GM12878 (cell line): ENCODE measurements around the gene SLC6A3. TPM values are rescaled to one million over a fixed set of nuclear protein-coding genes. Genes with fewer than 3 reads are reported as not detected.

Source experiments
- ATAC-seq: fragments of 200-7000 bp; cut with Tn5 transposase; 3 replicates; pipeline ENCODE4 v1.9.1; 2020; ENCODE audit warnings: mild to moderate bottlenecking, moderate library complexity
- BruUV-seq: library from RNA; stranded (reverse); fragments of 400-500 nt; replicated peaks from 2 replicates; lab custom pipeline; 2021; lab: Mats Ljungman, UMichigan
- CTCF ChIA-PET: fragments of 300-600 bp; sonication (Branson Sonifier 250); formaldehyde crosslinking; extraction: SDS; loops from one replicate; lab custom pipeline; 2021; ENCODE audit warnings: inconsistent platforms; lab: Yijun Ruan, JAX
- POLR2A ChIA-PET: fragments of 350-600 bp; formaldehyde crosslinking; extraction: SDS; loops from one replicate; lab custom pipeline; 2021; ENCODE audit warnings: inconsistent platforms; lab: Charles Lee
- RAD21 ChIA-PET: fragments of 300-600 bp; sonication (Branson Sonifier 250); formaldehyde crosslinking; loops from one replicate; lab custom pipeline; 2023; ENCODE audit warnings: antibody characterized with exemption; ENCODE audit not compliant: unreplicated experiment; lab: Charles Lee
- SMC1A ChIA-PET: fragments of 300-600 bp; sonication (Branson Sonifier 250); formaldehyde crosslinking; loops from one replicate; lab custom pipeline; 2023; ENCODE audit not compliant: unreplicated experiment, uncharacterized antibody; lab: Charles Lee
- DNase-seq: peaks from one replicate; pipeline ENCODE4 v3.0.0-alpha.2; 2011; ENCODE audit warnings: low read depth, low spot score
- FAIRE-seq: peaks from 3 replicates; lab custom pipeline; 2011; peaks lifted over from hg19 to GRCh38; lab: Jason Lieb, UNC
- H2AFZ ChIP-seq: 2 replicates; pipeline ENCODE4 v1.6.0; 2011; ENCODE audit warnings: low read depth, low read length, control low read depth; ENCODE audit not compliant: control insufficient read depth
- H3K27ac ChIP-seq: 2 replicates; pipeline ENCODE4 v1.5.1; 2011; ENCODE audit warnings: control low read depth; ENCODE audit not compliant: control insufficient read depth, insufficient read depth
- H3K27me3 ChIP-seq, 2 experiments: replicated peaks in 1 of 2; 2 replicates each; pipeline versions ENCODE4 v1.6.0 to v1.6.1; 2011; ENCODE audit warnings: low read length in 1 of 2; ENCODE audit not compliant: control insufficient read depth in 2 of 2, insufficient read depth in 2 of 2
- H3K36me3 ChIP-seq, 2 experiments: 2 replicates each; pipeline ENCODE4 v1.5.1; 2011; ENCODE audit warnings: low read length in 1 of 2; ENCODE audit not compliant: control insufficient read depth in 2 of 2, insufficient read depth in 2 of 2
- H3K4me1 ChIP-seq: 2 replicates; pipeline ENCODE4 v1.6.1; 2011; ENCODE audit warnings: mild to moderate bottlenecking, low read length, moderate library complexity, mixed read lengths; ENCODE audit not compliant: control insufficient read depth, insufficient read depth
- H3K4me2 ChIP-seq: 2 replicates; pipeline ENCODE4 v1.6.0; 2011; ENCODE audit warnings: control low read depth; ENCODE audit not compliant: control insufficient read depth, insufficient read depth
- H3K4me3 ChIP-seq: fragments of 200-600 bp; sonication (generic); 2 replicates; pipeline ENCODE4 v1.5.1; 2016
- H3K79me2 ChIP-seq: 2 replicates; pipeline ENCODE4 v1.6.0; 2011; ENCODE audit warnings: low read length; ENCODE audit not compliant: control insufficient read depth, insufficient read depth
- H3K9ac ChIP-seq: 2 replicates; pipeline ENCODE4 v1.8.0; 2011; ENCODE audit warnings: low read length, control low read depth, mixed read lengths; ENCODE audit not compliant: control insufficient read depth, insufficient read depth
- H3K9me3 ChIP-seq: replicated peaks from 3 replicates; pipeline ENCODE4 v1.5.1; 2011; ENCODE audit warnings: mild to moderate bottlenecking, low read length; ENCODE audit not compliant: control insufficient read depth, insufficient read depth
- H4K20me1 ChIP-seq: 2 replicates; pipeline ENCODE4 v1.6.0; 2011; ENCODE audit not compliant: control insufficient read depth, insufficient read depth
- ATF3 ChIP-seq: IDR thresholded peaks from 2 replicates; pipeline ENCODE4 v1.6.1; 2011; ENCODE audit warnings: low read depth, mild to moderate bottlenecking, low read length, moderate library complexity, borderline replicate concordance; ENCODE audit errors: extremely low read depth
- CHD4 ChIP-seq: fragments of 200-600 bp; sonication (generic); IDR thresholded peaks from 2 replicates; pipeline ENCODE4 v1.6.1; 2016; ENCODE audit warnings: mild to moderate bottlenecking
- IKZF1 ChIP-seq: fragments of 450-650 bp; conservative IDR thresholded peaks from 2 replicates; pipeline ENCODE4 v1.6.1; 2017; ENCODE audit warnings: antibody characterized with exemption, mild to moderate bottlenecking
- JUNB ChIP-seq: IDR thresholded peaks from 2 replicates; pipeline ENCODE4 v1.6.1; 2016; ENCODE audit warnings: antibody characterized with exemption, mild to moderate bottlenecking
- NBN ChIP-seq: fragments of 450-650 bp; IDR thresholded peaks from 2 replicates; pipeline ENCODE4 v1.6.1; 2016
- NR2C2 ChIP-seq: IDR thresholded peaks from 2 replicates; pipeline ENCODE4 v1.6.1; 2011; ENCODE audit warnings: borderline replicate concordance, low read depth; ENCODE audit not compliant: control insufficient read depth, insufficient read length
- POLR2AphosphoS5 ChIP-seq: IDR thresholded peaks from 2 replicates; pipeline ENCODE4 v1.6.1; 2011; ENCODE audit warnings: mild to moderate bottlenecking, low read length, inconsistent platforms
- SKIL ChIP-seq: fragments of 450-650 bp; IDR thresholded peaks from 2 replicates; pipeline ENCODE4 v1.6.1; 2017; ENCODE audit warnings: mild to moderate bottlenecking, low read depth, inconsistent platforms; ENCODE audit not compliant: poor library complexity, severe bottlenecking
- SREBF2 ChIP-seq: IDR thresholded peaks from 2 replicates; pipeline ENCODE4 v1.6.1; 2012; ENCODE audit warnings: mild to moderate bottlenecking, low read length
- STAT1 ChIP-seq: fragments of 450-650 bp; conservative IDR thresholded peaks from 2 replicates; pipeline ENCODE4 v1.6.1; 2014; ENCODE audit warnings: antibody characterized with exemption, mild to moderate bottlenecking
- USF2 ChIP-seq: IDR thresholded peaks from 2 replicates; pipeline ENCODE4 v1.6.1; 2011; ENCODE audit warnings: low read depth, low read length, improper control_type of control experiment, borderline replicate concordance
- WGBS: methylation state at CpG from one replicate; pipeline ENCODE4 v1.1.6; 2016; ENCODE audit warnings: low lambda C conversion rate; ENCODE audit not compliant: insufficient replicate concordance, insufficient coverage; ENCODE audit errors: missing lambda C conversion rate; 5-methylcytosine and 5-hydroxymethylcytosine counted together
- in situ Hi-C: fragments of 300-500 bp; cut with MboI; formaldehyde crosslinking; loops from 9 replicates; pipeline ENCODE4 v1.14.3; 2018; ENCODE audit warnings: mixed read lengths
- intact Hi-C: fragments of 100-400 bp; cut with micrococcal nuclease; formaldehyde crosslinking; loops from one replicate; pipeline ENCODE4 v1.14.2; 2022; ENCODE audit not compliant: unreplicated experiment
- polyA plus RNA-seq, 11 experiments: library from polyadenylated mRNA; depleted of rRNA in 4 of 11; unstranded in 6 of 11; stranded (reverse) in 5 of 11; fragments of >200 nt; fragmentation: Nextera tagmentation in 4 of 11; fragmentation: Illumina TruSeq in 1 of 11; extraction: Ambion mirVana in 4 of 11; extraction: Trizol in 1 of 11; gene quantifications; 1 replicate in 1 of 11; 2 replicates in 10 of 11; pipeline versions ENCODE4 v1.2.1 to v1.2.3, GENCODE V29; 2011 to 2016; ENCODE audit warnings: inconsistent platforms in 2 of 11, missing spikeins in 2 of 11, low read depth in 1 of 11
- total RNA-seq, 4 experiments: library from RNA; depleted of rRNA in 3 of 4; stranded (reverse); fragments of >200 nt in 3 of 4; fragmentation: Illumina TruSeq in 1 of 4; extraction: Trizol in 1 of 4; gene quantifications; 2 replicates each; pipeline versions ENCODE4 v1.2.1 to v1.2.3, GENCODE V29; 2013 to 2021

Gene SLC6A3
- total and polyA plus RNA-seq, 10 of the 15 experiments (the other 5 are each of a cell fraction or from before 2014, with no cell fraction given), result 0.01 TPM; not detected in 9

- SMC1A ChIA-PET, result no interaction called here
- Histone ChIP-seq H4K20me1 (no peaks in the 10 kb centered on the region), H3K27me3 (no peaks in the 10 kb centered on the region), H3K4me1 (no peaks in the 10 kb centered on the region), H3K9me3 (no peaks in the 10 kb centered on the region; the same call in 2 of the 3 replicates), H3K79me2 (no peaks in the 10 kb centered on the region), H3K4me2 (no peak overlapping the region)
- 97% methylated on average over 30 of the region's 30 CpGs for WGBS
- POLR2A ChIA-PET, result no interaction called here
- RAD21 ChIA-PET, result no interaction called here
- no TSS peak for BruUV-seq
- no peak for TF ChIP-seq JUNB
- peak; percentile 7; the same call in 1 of the 2 replicates for TF ChIP-seq POLR2AphosphoS5
- TF ChIP-seq, all 136 proteins: peak for 1
- CTCF ChIA-PET, result no interaction called here
- ATAC-seq (no peak), FAIRE-seq (no peak), DNase-seq (no peak)
- H3K27ac ChIP-seq, result no peak overlapping the region
- H3K9ac ChIP-seq, result no peak overlapping the region
- intact Hi-C loops, result no loop called here
- no peak overlapping the region for H2AFZ ChIP-seq
- H3K4me3 ChIP-seq, result no peak overlapping the region
- peaks cover 34 to 57% of the 10 kb centered on the region in 2 experiments for H3K36me3 ChIP-seq
- in situ Hi-C loops, result no loop called here
These were observed 20.8 kb upstream of the SLC6A3 start for GRCh38 chr5:1465966-1466471.

- Histone ChIP-seq H3K79me2 (no peaks in the 10 kb centered on the region), H3K9ac (no peak overlapping the region), H3K4me3 (no peak overlapping the region), H2AFZ (no peak overlapping the region), H3K4me2 (no peak overlapping the region), H4K20me1 (no peaks in the 10 kb centered on the region), H3K4me1 (no peaks in the 10 kb centered on the region), H3K36me3 (peaks cover 37 to 49% of the 10 kb centered on the region in 2 experiments), H3K9me3 (no peaks in the 10 kb centered on the region; the same call in 2 of the 3 replicates), H3K27ac (no peak overlapping the region), H3K27me3 (no peaks in the 10 kb centered on the region)
- DNase-seq (no peak), ATAC-seq (no peak), FAIRE-seq (no peak)
- intact Hi-C loops, result no loop called here
- ChIA-PET CTCF (no interaction called here), POLR2A (no interaction called here), RAD21 (no interaction called here), SMC1A (no interaction called here)
- WGBS, result over 99% methylated on average over 22 of the region's 22 CpGs
- BruUV-seq, result no TSS peak
- TF ChIP-seq ATF3 (no peak), NR2C2 (no peak), USF2 (no peak), NBN (no peak), SREBF2 (no peak), STAT1 (no peak), SKIL (no peak), CHD4 (no peak), IKZF1 (no peak)
- in situ Hi-C loops, result no loop called here
These were observed 19.9 kb upstream of the SLC6A3 start for GRCh38 chr5:1465117-1465516.
